K562 (cell line): ENCODE measurements around the gene STX7. TPM values are rescaled to one million over a fixed set of nuclear protein-coding genes. Genes with fewer than 3 reads are reported as not detected.

Experiments
- ARNT ChIP-seq, 2 experiments: fragments of 450-650 bp; IDR thresholded peaks; 2 replicates each; pipeline ENCODE4 v1.6.1; 2016; ENCODE audit warnings: mild to moderate bottlenecking in 1 of 2
- CBFB ChIP-seq: sonication (generic); formaldehyde crosslinking; IDR thresholded peaks from 2 replicates; pipeline ENCODE4 v1.4.0; 2020; ENCODE audit warnings: mild to moderate bottlenecking, missing genetic modification reagents
- CHD2 ChIP-seq: IDR thresholded peaks from 2 replicates; pipeline ENCODE4 v1.6.1; 2011; ENCODE audit warnings: low read depth, low read length
- CTCF ChIP-seq, 3 experiments: IDR thresholded peaks in 2 of 3; conservative IDR thresholded peaks in 1 of 3; 2 replicates each; pipeline ENCODE4 v1.5.1; 2011 to 2012; ENCODE audit warnings: low read length in 3 of 3, mild to moderate bottlenecking in 3 of 3, control low read depth in 2 of 3, improper control_type of control experiment in 1 of 3, inconsistent platforms in 1 of 3, low read depth in 1 of 3, mixed read lengths in 1 of 3, moderate library complexity in 1 of 3; ENCODE audit not compliant: insufficient read depth in 2 of 3
- DEAF1 ChIP-seq: fragments of 450-650 bp; formaldehyde crosslinking; IDR thresholded peaks from 2 replicates; pipeline ENCODE4 v1.4.0; 2020; ENCODE audit warnings: mild to moderate bottlenecking, moderate library complexity
- EHMT2 ChIP-seq: fragments of 450-650 bp; IDR thresholded peaks from 2 replicates; pipeline ENCODE4 v1.6.1; 2018; ENCODE audit warnings: antibody characterized with exemption
- FOXA1 ChIP-seq: fragments of 450-650 bp; IDR thresholded peaks from 2 replicates; pipeline ENCODE4 v1.6.1; 2016; ENCODE audit warnings: mild to moderate bottlenecking, borderline replicate concordance
- FOXJ2 ChIP-seq: fragments of 200-800 bp; sonication (Bioruptor generic); IDR thresholded peaks from 2 replicates; pipeline ENCODE4 v1.6.1; 2016; ENCODE audit warnings: missing genetic modification characterization, missing compliant biosample characterization
- GTF2F1 ChIP-seq: IDR thresholded peaks from 2 replicates; pipeline ENCODE4 v1.6.1; 2011; ENCODE audit warnings: low read depth, low read length, improper control_type of control experiment
- KLF16 ChIP-seq: IDR thresholded peaks from 2 replicates; pipeline ENCODE4 v1.6.1; 2016; ENCODE audit warnings: antibody characterized with exemption
- NCOA6 ChIP-seq: fragments of 450-650 bp; IDR thresholded peaks from 2 replicates; pipeline ENCODE4 v1.6.1; 2017; ENCODE audit warnings: mild to moderate bottlenecking
- NFATC3 ChIP-seq: fragments of 450-650 bp; IDR thresholded peaks from 2 replicates; pipeline ENCODE4 v1.6.1; 2017; ENCODE audit warnings: mild to moderate bottlenecking
- PBX2 ChIP-seq, 2 experiments: IDR thresholded peaks in 1 of 2; conservative IDR thresholded peaks in 1 of 2; 2 replicates each; pipeline ENCODE4 v1.6.1; 2016; ENCODE audit warnings: low read depth in 2 of 2, mild to moderate bottlenecking in 1 of 2, missing compliant biosample characterization in 1 of 2, missing genetic modification characterization in 1 of 2, moderate library complexity in 1 of 2
- PRMT5 ChIP-seq: sonication (generic); formaldehyde crosslinking; IDR thresholded peaks from 2 replicates; pipeline ENCODE4 v1.5.0; 2020; ENCODE audit warnings: missing genetic modification reagents
- RNF2 ChIP-seq: sonication (generic); IDR thresholded peaks from 2 replicates; pipeline ENCODE4 v1.6.1; 2016
- ZFP91 ChIP-seq: sonication (generic); formaldehyde crosslinking; IDR thresholded peaks from 2 replicates; pipeline ENCODE4 v1.8.0; 2022; ENCODE audit warnings: mild to moderate bottlenecking, missing genetic modification reagents
- ZNF311 ChIP-seq: fragments of 250-450 bp; sonication (Bioruptor Pico); IDR thresholded peaks from 2 replicates; pipeline ENCODE4 v1.4.0; 2020; ENCODE audit warnings: mild to moderate bottlenecking, moderate library complexity
- ZNF445 ChIP-seq: fragments of 250-450 bp; sonication (Bioruptor Pico); IDR thresholded peaks from 2 replicates; pipeline ENCODE4 v1.4.0; 2020; ENCODE audit warnings: low read depth, mild to moderate bottlenecking, moderate library complexity
- ZNF589 ChIP-seq: fragments of 200-800 bp; sonication (Bioruptor generic); IDR thresholded peaks from 2 replicates; pipeline ENCODE4 v1.6.1; 2016; ENCODE audit warnings: low read depth, missing genetic modification characterization, missing compliant biosample characterization
- polyA plus RNA-seq, 8 experiments: library from polyadenylated mRNA; depleted of rRNA in 4 of 8; stranded (reverse) in 5 of 8; unstranded in 3 of 8; fragments of >200 nt; fragmentation: Nextera tagmentation in 2 of 8; fragmentation: Illumina TruSeq in 1 of 8; extraction: Ambion mirVana in 2 of 8; extraction: Trizol in 1 of 8; gene quantifications; 2 replicates each; pipeline versions ENCODE4 v1.2.1 to v1.2.3, GENCODE V29; 2011 to 2014; ENCODE audit warnings: inconsistent platforms in 1 of 8, missing spikeins in 1 of 8
- total RNA-seq, 7 experiments: library from RNA; depleted of rRNA in 6 of 7; stranded (reverse); fragments of >200 nt in 6 of 7; fragmentation: Illumina TruSeq in 2 of 7; extraction: Trizol in 2 of 7; gene quantifications; 2 replicates each; pipeline versions ENCODE4 v1.2.1 to v1.2.3, GENCODE V29; 2011 to 2021; ENCODE audit warnings: low replicate concordance in 1 of 7

STX7 gene
- total and polyA plus RNA-seq, 9 of the 15 experiments (the other 6 are each of a cell fraction or from before 2014, with no cell fraction given), result 13.0 to 34.4 (median 25.3) TPM

- no peak for TF ChIP-seq ZNF589 (CRISPR knock-in tag)
- peak; percentile 57; the same call in 1 of the 2 replicates for TF ChIP-seq FOXJ2
- no peak for TF ChIP-seq ZNF445 (CRISPR knock-in tag)
- no peak for TF ChIP-seq CBFB (CRISPR knock-in tag)
- 0 out of 2 replicates have a peak, but pooled peaks have one; percentile 8 for TF ChIP-seq CHD2
- no peak for TF ChIP-seq NFATC3
- TF ChIP-seq ZNF311 (CRISPR knock-in tag), result no peak
- TF ChIP-seq EHMT2, result no peak
- TF ChIP-seq PBX2 (CRISPR knock-in tag; IDR thresholded peaks at IDR 0.05; ENCODE audit: low read depth), result peak; percentile 90
- TF ChIP-seq PBX2 (tag; conservative IDR thresholded peaks at IDR 0.05; ENCODE audit: low read depth), result peak; percentile 98
- no peak for TF ChIP-seq GTF2F1
- no peak for TF ChIP-seq CTCF (IDR thresholded peaks at IDR 0.05 in 2 of 3, conservative IDR thresholded peaks at IDR 0.05 in 1 of 3; ENCODE audit: insufficient read depth in 2 of 3, low read depth in 1 of 3, low read length in 3 of 3)
- peak in 1 of 2 experiments; percentile 23; a peak in 1 of 4 replicates for TF ChIP-seq ARNT (IDR thresholded peaks at IDR 0.05)
- TF ChIP-seq FOXA1, result no peak
- TF ChIP-seq RNF2, result no peak
- no peak for TF ChIP-seq ZFP91 (CRISPR knock-in tag)
- TF ChIP-seq DEAF1 (CRISPR knock-in tag), result no peak
- no peak; the same call in 1 of the 2 replicates for TF ChIP-seq NCOA6
- TF ChIP-seq PRMT5, result no peak
- TF ChIP-seq KLF16, result 0 out of 2 replicates have a peak, but pooled peaks have one; percentile 19
These were observed at the start of gene STX7 (continued) for GRCh38 chr6:132512638-132513632.
